Central memory CD8-positive, alpha-beta T cell (primary cell): ENCODE data around the gene NPHP1.

Source experiments
- ATAC-seq: fragments of 150-1000 bp; cut with Tn5 transposase; replicated peaks from 2 replicates; pipeline ENCODE4 v1.10.0; 2022; ENCODE audit warnings: mild to moderate bottlenecking, moderate FRiP score, moderate number of reproducible peaks; ENCODE audit not compliant: poor library complexity, severe bottlenecking; ENCODE audit errors: extremely low read depth
- DNase-seq, 2 donors: peaks; one replicate each; pipeline ENCODE4 v3.0.0; 2021; ENCODE audit warnings: low spot score in 2 of 2
- H3K27ac Mint-ChIP-seq: one replicate; pipeline ENCODE4 v1.8.0; 2022; ENCODE audit warnings: low read depth, mild to moderate bottlenecking, moderate library complexity, mixed read lengths
- H3K27me3 Mint-ChIP-seq: one replicate; pipeline ENCODE4 v1.8.0; 2022; ENCODE audit warnings: mixed read lengths
- H3K36me3 Mint-ChIP-seq: one replicate; pipeline ENCODE4 v1.8.0; 2022; ENCODE audit warnings: mild to moderate bottlenecking, moderate library complexity, mixed read lengths; ENCODE audit not compliant: insufficient read depth
- H3K4me1 Mint-ChIP-seq: one replicate; pipeline ENCODE4 v1.8.0; 2022; ENCODE audit warnings: mixed read lengths
- H3K4me3 Mint-ChIP-seq: one replicate; pipeline ENCODE4 v1.8.0; 2022; ENCODE audit warnings: mild to moderate bottlenecking, moderate library complexity, mixed read lengths
- H3K9me3 Mint-ChIP-seq: one replicate; pipeline ENCODE4 v1.8.0; 2022; ENCODE audit warnings: mixed read lengths

The NPHP1 gene

GRCh38 chr2:110143982-110144381 is 60.8 kb downstream of the NPHP1 start:
- peaks cover 2% of the 10 kb centered on the region for H3K36me3 Mint-ChIP-seq
- no peak overlapping the region for H3K4me3 Mint-ChIP-seq
- no peak overlapping the region for H3K27ac Mint-ChIP-seq
- ATAC-seq, result no peak
- H3K27me3 Mint-ChIP-seq, result peaks cover 44% of the 10 kb centered on the region
- H3K9me3 Mint-ChIP-seq, result peaks cover 5% of the 10 kb centered on the region
- no peaks in the 10 kb centered on the region for H3K4me1 Mint-ChIP-seq
- no peak for DNase-seq

DNA sequence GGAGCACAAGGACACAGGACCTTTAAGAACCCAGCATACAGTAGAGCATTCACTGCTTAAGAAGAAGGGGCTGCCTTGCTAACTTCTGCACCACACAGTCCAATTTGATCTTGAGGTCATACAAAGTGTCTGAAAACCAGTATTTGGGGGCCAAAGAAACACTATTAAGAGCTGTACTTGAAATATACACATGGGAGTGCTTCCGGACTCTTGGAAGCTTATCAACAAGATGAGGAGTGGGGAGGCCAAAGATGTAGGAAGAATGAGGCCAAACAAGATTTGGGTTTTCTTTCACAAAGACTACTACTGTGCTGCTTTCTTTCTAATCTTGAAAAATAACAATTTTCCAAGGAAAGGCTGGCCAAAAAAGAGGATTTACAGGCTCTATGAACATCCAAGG is 64.4 kb downstream of the NPHP1 start:
- H3K27ac Mint-ChIP-seq, result no peak overlapping the region

GRCh38 chr2:110134025-110134424 is 70.8 kb downstream of the NPHP1 start:
- H3K4me3 Mint-ChIP-seq, result no peak overlapping the region
- no peaks in the 10 kb centered on the region for H3K9me3 Mint-ChIP-seq
- H3K27ac Mint-ChIP-seq, result no peak overlapping the region
- ATAC-seq (no peak), DNase-seq (no peak)
- no peaks in the 10 kb centered on the region for H3K36me3 Mint-ChIP-seq
- no peaks in the 10 kb centered on the region for H3K4me1 Mint-ChIP-seq
- peaks cover 31% of the 10 kb centered on the region for H3K27me3 Mint-ChIP-seq

More for the DNA sequence above, 64.4 kb downstream of the NPHP1 start:
- Mint-ChIP-seq H3K4me1 (no peaks in the 10 kb centered on the region), H3K4me3 (no peak overlapping the region), H3K27me3 (peaks cover 9% of the 10 kb centered on the region), H3K36me3 (no peaks in the 10 kb centered on the region), H3K9me3 (no peaks in the 10 kb centered on the region)
- DNase-seq (no peak), ATAC-seq (no peak)

GRCh38 chr2:110131166-110131565 is 73.6 kb downstream of the NPHP1 start:
- Mint-ChIP-seq H3K27me3 (peaks cover 31% of the 10 kb centered on the region), H3K27ac (no peak overlapping the region), H3K4me1 (no peaks in the 10 kb centered on the region), H3K9me3 (no peaks in the 10 kb centered on the region), H3K4me3 (no peak overlapping the region), H3K36me3 (no peaks in the 10 kb centered on the region)
- DNase-seq (no peak), ATAC-seq (no peak)

DNA sequence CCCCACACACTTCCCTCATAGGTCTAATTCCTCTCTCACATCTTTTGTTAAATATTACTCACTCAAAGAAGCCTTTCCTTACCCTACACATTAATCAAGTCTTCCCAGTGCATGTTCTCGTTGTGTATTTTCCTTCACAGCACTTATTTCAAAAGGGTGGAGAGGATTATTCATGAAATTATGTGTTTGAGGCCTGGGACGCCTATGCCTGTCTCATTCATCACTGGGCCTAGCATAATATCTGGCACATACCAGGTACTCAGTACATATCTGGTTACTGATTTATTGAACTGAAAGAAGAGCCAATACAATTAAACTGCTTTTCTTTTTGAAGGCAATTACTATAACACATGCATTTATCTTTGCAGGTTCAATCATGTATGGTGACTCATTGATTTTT is 74.1 kb downstream of the NPHP1 start:
- ATAC-seq (no peak), DNase-seq (no peak)
- Mint-ChIP-seq H3K4me3 (no peak overlapping the region), H3K27me3 (peaks cover 31% of the 10 kb centered on the region), H3K4me1 (no peaks in the 10 kb centered on the region), H3K27ac (no peak overlapping the region), H3K9me3 (no peaks in the 10 kb centered on the region), H3K36me3 (no peaks in the 10 kb centered on the region)

DNA sequence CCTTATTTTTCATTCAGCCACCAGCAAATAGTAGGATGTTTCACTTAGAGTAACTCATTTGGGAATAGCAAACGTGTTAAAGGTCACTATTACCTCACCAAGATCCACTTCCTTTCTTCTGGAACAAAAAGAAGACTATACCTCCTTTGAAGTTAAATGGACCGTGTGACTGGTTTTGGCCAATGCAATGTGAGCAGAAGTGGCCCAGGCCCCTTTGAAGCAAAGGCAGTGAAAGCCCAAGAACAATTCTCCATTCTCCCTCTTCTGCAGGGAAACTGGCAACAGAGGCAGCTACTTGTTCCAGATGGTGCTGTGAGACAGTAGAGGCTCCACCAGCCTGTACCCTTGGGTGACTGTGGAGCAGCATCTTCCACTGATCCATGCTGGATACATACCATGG is 77.9 kb downstream of the NPHP1 start:
- ATAC-seq, result no peak
- H3K4me3 Mint-ChIP-seq, result no peak overlapping the region
- DNase-seq, result no peak
- peaks cover under 1% of the 10 kb centered on the region for H3K27me3 Mint-ChIP-seq
- H3K27ac Mint-ChIP-seq, result no peak overlapping the region
- no peaks in the 10 kb centered on the region for H3K9me3 Mint-ChIP-seq
- no peaks in the 10 kb centered on the region for H3K36me3 Mint-ChIP-seq
- H3K4me1 Mint-ChIP-seq, result no peaks in the 10 kb centered on the region

DNA sequence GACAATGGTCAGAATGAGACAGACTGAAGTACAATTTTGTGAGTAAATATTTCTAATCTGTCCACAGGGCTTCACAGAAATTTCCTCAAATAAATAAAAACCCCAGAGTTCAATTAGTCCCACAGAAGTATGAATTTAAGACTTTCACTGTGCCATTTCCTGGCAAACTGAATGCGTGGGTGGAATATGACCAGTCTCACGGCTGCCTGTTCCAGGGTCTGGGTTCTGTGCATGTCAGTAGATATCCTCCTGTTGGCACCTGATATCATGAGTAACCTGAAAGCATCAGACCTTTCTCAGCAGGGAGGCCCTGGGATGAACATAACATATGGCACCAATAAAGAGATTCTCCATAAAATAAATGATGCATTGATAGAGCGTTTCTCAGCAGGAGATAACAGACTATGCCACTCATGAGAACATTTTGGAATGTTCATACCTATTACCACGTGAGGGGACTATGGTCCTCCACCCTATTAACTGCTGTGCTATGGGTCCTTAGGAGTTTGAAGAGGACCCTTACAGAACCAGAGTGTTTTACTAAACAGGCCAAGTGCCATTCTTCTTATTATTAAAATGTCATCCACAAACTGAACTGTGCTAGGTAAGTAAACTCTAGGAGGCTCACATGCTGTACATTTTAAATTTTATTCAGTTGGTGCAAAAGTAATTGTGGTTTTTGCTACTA is 78.6 kb downstream of the NPHP1 start:
- Mint-ChIP-seq H3K27me3 (no peaks in the 10 kb centered on the region), H3K36me3 (no peaks in the 10 kb centered on the region)

GRCh38 chr2:110124939-110125691 is 79.7 kb downstream of the NPHP1 start:
- DNase-seq, result no peak
- Mint-ChIP-seq H3K4me3 (no peak overlapping the region), H3K27ac (no peak overlapping the region), H3K36me3 (no peaks in the 10 kb centered on the region), H3K4me1 (no peaks in the 10 kb centered on the region), H3K9me3 (no peaks in the 10 kb centered on the region), H3K27me3 (no peaks in the 10 kb centered on the region)
- no peak for ATAC-seq

More for the DNA sequence above, 78.6 kb downstream of the NPHP1 start:
- DNase-seq (no peak), ATAC-seq (no peak)
- Mint-ChIP-seq H3K4me1 (no peaks in the 10 kb centered on the region), H3K9me3 (no peaks in the 10 kb centered on the region), H3K4me3 (no peak overlapping the region), H3K27ac (no peak overlapping the region)

GRCh38 chr2:110124038-110124825 is 80.6 kb downstream of the NPHP1 start:
- Mint-ChIP-seq H3K27ac (no peak overlapping the region), H3K4me3 (no peak overlapping the region), H3K27me3 (peaks cover 1% of the 10 kb centered on the region), H3K4me1 (no peaks in the 10 kb centered on the region), H3K36me3 (no peaks in the 10 kb centered on the region), H3K9me3 (no peaks in the 10 kb centered on the region)
- no peak for ATAC-seq
- DNase-seq, result no peak

DNA sequence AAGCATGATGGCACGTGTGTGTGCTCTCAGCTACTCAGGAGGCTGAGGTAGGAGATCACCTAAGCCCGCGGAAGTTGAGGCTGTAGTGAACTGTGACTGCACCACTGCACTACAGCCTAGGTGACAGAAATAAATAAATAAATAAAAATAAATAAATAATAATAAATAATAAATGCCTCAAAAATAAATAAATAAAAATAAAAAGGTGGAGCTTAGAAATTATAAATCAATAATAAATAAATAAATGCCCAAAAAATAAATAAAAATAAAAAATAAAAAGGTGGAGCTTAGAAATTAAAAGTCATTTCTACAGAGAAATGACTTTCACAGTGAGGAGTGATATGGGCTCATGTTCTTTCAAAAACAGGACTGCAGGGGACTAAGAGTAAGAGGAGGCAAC is 83.2 kb downstream of the NPHP1 start:
- ATAC-seq (no peak), DNase-seq (no peak)
- no peak overlapping the region for H3K27ac Mint-ChIP-seq
- peaks cover 28% of the 10 kb centered on the region for H3K27me3 Mint-ChIP-seq
- no peak overlapping the region for H3K4me3 Mint-ChIP-seq
- H3K9me3 Mint-ChIP-seq, result no peaks in the 10 kb centered on the region
- H3K4me1 Mint-ChIP-seq, result no peaks in the 10 kb centered on the region
- H3K36me3 Mint-ChIP-seq, result no peaks in the 10 kb centered on the region

DNA sequence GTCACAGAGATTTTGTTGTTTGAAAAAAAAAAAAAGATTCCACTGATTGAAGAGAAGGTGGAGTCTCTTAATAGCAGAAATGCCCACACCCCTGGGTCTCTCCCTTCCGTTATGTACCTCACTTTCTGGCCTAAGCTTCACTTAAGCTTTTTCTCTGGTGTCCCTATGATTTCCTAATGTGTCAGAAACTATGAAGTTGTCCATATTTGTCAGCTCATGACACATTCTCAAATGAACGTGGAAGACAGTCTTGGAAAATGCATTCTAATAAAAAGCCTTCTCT is 83.8 kb downstream of the NPHP1 start:
- ATAC-seq (no peak), DNase-seq (no peak)
- Mint-ChIP-seq H3K4me1 (no peaks in the 10 kb centered on the region), H3K27me3 (peaks cover 34% of the 10 kb centered on the region), H3K9me3 (no peaks in the 10 kb centered on the region), H3K4me3 (no peak overlapping the region), H3K36me3 (no peaks in the 10 kb centered on the region), H3K27ac (no peak overlapping the region)

- no peak overlapping the region for H3K4me3 Mint-ChIP-seq
- DNase-seq, result no peak
- H3K36me3 Mint-ChIP-seq, result no peaks in the 10 kb centered on the region
- H3K9me3 Mint-ChIP-seq, result no peaks in the 10 kb centered on the region
- ATAC-seq, result no peak
- H3K4me1 Mint-ChIP-seq, result no peaks in the 10 kb centered on the region
- H3K27me3 Mint-ChIP-seq, result peaks cover 37% of the 10 kb centered on the region
- no peak overlapping the region for H3K27ac Mint-ChIP-seq
Observed at GRCh38 chr2:110120171-110121051, 84.4 kb downstream of the NPHP1 start.
